Peyer's patch (tissue), 4 donors: ENCODE results near the gene HMGB3. TPM values are rescaled to one million over a fixed set of nuclear protein-coding genes. Genes with fewer than 3 reads are reported as not detected.

ENCODE experiments used
- DNase-seq, 3 donors: peaks; one replicate each; pipeline ENCODE4 v3.0.0-alpha.2; 2017 to 2019
- H3K27ac ChIP-seq, 4 donors: fragments of 200-600 bp; sonication (generic); one replicate each; pipeline ENCODE4 v1.5.1; 2016 to 2019
- H3K27me3 ChIP-seq, 2 donors: fragments of 200-600 bp; sonication (generic); one replicate each; pipeline ENCODE4 v1.5.1; 2019
- H3K36me3 ChIP-seq, 3 donors: fragments of 200-600 bp; sonication (generic); one replicate each; pipeline ENCODE4 v1.5.1; 2016 to 2019
- H3K4me1 ChIP-seq, 4 donors: fragments of 200-600 bp; sonication (generic); one replicate each; pipeline ENCODE4 v1.5.1; 2016 to 2019
- H3K4me3 ChIP-seq, 4 donors: fragments of 200-600 bp; sonication (generic); 1 replicate in 3 of 4; 2 replicates in 1 of 4; pipeline ENCODE4 v1.5.1; 2016 to 2019; ENCODE audit warnings: mild to moderate bottlenecking in 1 of 4
- H3K9me3 ChIP-seq, 4 donors: fragments of 200-600 bp; sonication (generic); one replicate each; pipeline ENCODE4 v1.5.1; 2016 to 2019; ENCODE audit warnings: mild to moderate bottlenecking in 1 of 4
- CTCF ChIP-seq, 6 experiments: fragments of 450-650 bp in 4 of 6; fragments of 200-600 bp in 2 of 6; sonication (generic) in 1 of 6; IDR thresholded peaks; one replicate each; pipeline ENCODE4 v1.5.1; 2017 to 2019; ENCODE audit warnings: antibody characterized with exemption in 6 of 6, mild to moderate bottlenecking in 3 of 6, moderate library complexity in 1 of 6
- POLR2A ChIP-seq, 2 donors: fragments of 450-650 bp; IDR thresholded peaks; one replicate each; pipeline ENCODE4 v1.5.1; 2017; ENCODE audit warnings: antibody characterized with exemption in 2 of 2, mild to moderate bottlenecking in 2 of 2, moderate library complexity in 2 of 2
- total RNA-seq, 4 donors: library from RNA; depleted of rRNA; stranded (reverse); fragments of >200 nt; gene quantifications; one replicate each; pipeline ENCODE4 v1.1.0, GENCODE V29; 2016

The HMGB3 gene
- total RNA-seq, 4 donors from 2014 or later, result 11.5 to 77.6 (median 13.7) TPM

GRCh38 chrX:150966742-150967141 lies 16.4 kb upstream of the HMGB3 start:
- Histone ChIP-seq H3K4me3 (peak overlapping the region in 2 of 4 donors; percentile 21 to 34), H3K36me3 (no peaks in the 10 kb centered on the region), H3K4me1 (no peaks in the 10 kb centered on the region), H3K27ac (peak overlapping the region in 1 of 4 donors; percentile 35), H3K27me3 (no peaks in the 10 kb centered on the region), H3K9me3 (no peaks in the 10 kb centered on the region)
- no peak for DNase-seq
- TF ChIP-seq POLR2A (IDR thresholded peaks at IDR 0.05) (no peak), CTCF (IDR thresholded peaks at IDR 0.05) (no peak)

DNA sequence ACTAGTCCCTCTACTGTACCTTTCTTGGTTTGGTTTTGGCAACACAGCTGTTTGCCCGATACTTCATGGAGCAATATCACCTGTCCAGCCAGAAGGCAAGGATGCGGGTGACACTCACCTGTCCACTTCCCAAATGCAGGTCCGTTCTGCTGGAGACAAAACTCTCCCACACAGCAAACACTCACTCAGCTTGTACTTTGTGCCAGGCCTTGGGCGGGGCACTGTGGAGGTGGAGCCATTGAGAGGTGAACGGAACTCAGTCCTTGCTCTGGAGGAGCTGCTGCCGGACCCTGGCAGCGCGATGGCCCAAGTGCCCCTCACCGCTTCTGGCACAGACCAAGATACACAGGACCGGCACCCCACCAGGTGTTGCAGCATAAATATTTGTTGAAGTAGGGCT lies 15.3 kb upstream of the HMGB3 start:
- Histone ChIP-seq H3K9me3 (no peaks in the 10 kb centered on the region), H3K4me1 (no peaks in the 10 kb centered on the region), H3K27ac (peak overlapping the region in 1 of 4 donors; percentile 44), H3K27me3 (no peaks in the 10 kb centered on the region), H3K4me3 (peak overlapping the region in 2 of 4 donors; percentile 31 to 34), H3K36me3 (no peaks in the 10 kb centered on the region)
- peak in 2 of 3 donors; percentile 69 to 75 for DNase-seq
- TF ChIP-seq POLR2A (IDR thresholded peaks at IDR 0.05) (peak in 1 of 2 donors; percentile 20), CTCF (IDR thresholded peaks at IDR 0.05) (no peak)

GRCh38 chrX:150968862-150969720 lies 14.0 kb upstream of the HMGB3 start:
- peak in 1 of 3 donors; percentile 52 for DNase-seq
- no peaks in the 10 kb centered on the region for H3K9me3 ChIP-seq
- TF ChIP-seq CTCF (IDR thresholded peaks at IDR 0.05) (no peak), POLR2A (IDR thresholded peaks at IDR 0.05) (no peak)
- H3K4me1 ChIP-seq, result no peaks in the 10 kb centered on the region
- no peaks in the 10 kb centered on the region for H3K27me3 ChIP-seq
- no peak overlapping the region for H3K27ac ChIP-seq
- no peak overlapping the region for H3K4me3 ChIP-seq
- H3K36me3 ChIP-seq, result no peaks in the 10 kb centered on the region

- H3K27ac ChIP-seq, result no peak overlapping the region
- no peaks in the 10 kb centered on the region for H3K4me1 ChIP-seq
- H3K36me3 ChIP-seq, result no peaks in the 10 kb centered on the region
- DNase-seq, result no peak
- no peak overlapping the region for H3K4me3 ChIP-seq
- H3K27me3 ChIP-seq, result no peaks in the 10 kb centered on the region
- no peaks in the 10 kb centered on the region for H3K9me3 ChIP-seq
- TF ChIP-seq POLR2A (IDR thresholded peaks at IDR 0.05) (no peak), CTCF (IDR thresholded peaks at IDR 0.05) (no peak)
Measured at GRCh38 chrX:150972450-150972849, 10.7 kb upstream of the HMGB3 start.

DNA sequence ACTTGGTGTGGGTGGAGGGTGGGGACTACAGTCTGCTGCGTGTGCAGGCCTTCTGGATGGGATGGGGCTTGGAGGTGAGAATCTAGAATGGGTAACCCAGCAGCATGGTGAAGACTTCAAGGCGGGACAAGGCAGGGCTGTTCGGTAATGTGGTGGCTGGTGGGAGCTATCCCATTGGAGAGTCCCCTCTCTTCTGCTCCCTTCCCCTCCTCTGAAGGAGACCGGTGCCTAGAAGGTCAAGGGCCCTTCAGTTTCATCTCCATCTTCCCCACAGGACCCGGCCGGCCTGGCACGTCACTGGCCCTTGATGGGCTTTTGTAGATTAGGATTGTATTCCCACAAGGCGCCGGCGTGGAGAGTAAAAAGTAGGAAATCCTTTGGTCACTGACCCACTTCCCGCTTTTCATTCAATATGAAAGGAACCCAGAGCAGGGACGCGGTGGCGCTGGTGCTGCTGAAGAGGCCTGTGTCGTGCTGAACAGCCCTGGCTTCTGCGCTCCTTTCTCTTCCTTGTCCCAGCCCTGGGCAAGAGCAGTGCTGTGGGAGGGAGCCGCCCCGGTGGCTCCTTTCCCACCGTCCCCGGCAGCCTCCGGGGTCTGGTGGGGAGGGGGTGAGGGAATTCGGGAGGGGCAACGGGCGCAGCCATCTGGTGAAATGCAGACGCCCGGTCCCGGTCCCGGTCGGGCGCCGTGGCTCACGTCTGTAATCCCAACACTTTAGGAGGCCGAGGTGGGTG lies 7.3 kb upstream of the HMGB3 start:
- no peak for DNase-seq
- no peak overlapping the region for H3K27ac ChIP-seq
- no peaks in the 10 kb centered on the region for H3K27me3 ChIP-seq
- no peak overlapping the region for H3K4me3 ChIP-seq
- no peaks in the 10 kb centered on the region for H3K9me3 ChIP-seq
- TF ChIP-seq POLR2A (IDR thresholded peaks at IDR 0.05) (no peak), CTCF (IDR thresholded peaks at IDR 0.05) (no peak)
- no peaks in the 10 kb centered on the region for H3K4me1 ChIP-seq
- no peaks in the 10 kb centered on the region for H3K36me3 ChIP-seq
